HepG2 (cell line): ENCODE results near the gene CERS5. TPM values are rescaled to one million over a fixed set of nuclear protein-coding genes. Genes with fewer than 3 reads are reported as not detected.

ENCODE experiments used
- ADNP ChIP-seq: sonication (generic); formaldehyde crosslinking; IDR thresholded peaks from 2 replicates; pipeline ENCODE4 v1.4.0; 2020; ENCODE audit warnings: missing genetic modification reagents
- BHLHE40 ChIP-seq: IDR thresholded peaks from 2 replicates; pipeline ENCODE4 v1.6.1; 2011; ENCODE audit warnings: low read length, improper control_type of control experiment
- DPF2 ChIP-seq: sonication (generic); formaldehyde crosslinking; IDR thresholded peaks from 2 replicates; pipeline ENCODE4 v1.4.0; 2020; ENCODE audit warnings: mild to moderate bottlenecking, low read depth, missing genetic modification reagents, borderline replicate concordance
- JUN ChIP-seq: sonication (generic); formaldehyde crosslinking; IDR thresholded peaks from 2 replicates; pipeline ENCODE4 v1.4.0; 2020; ENCODE audit warnings: mild to moderate bottlenecking, missing genetic modification reagents
- KIAA2018 ChIP-seq: sonication (generic); formaldehyde crosslinking; IDR thresholded peaks from 2 replicates; pipeline ENCODE4 v1.5.0; 2020; ENCODE audit warnings: mild to moderate bottlenecking, missing genetic modification reagents, borderline replicate concordance
- KLF9 ChIP-seq: IDR thresholded peaks from 2 replicates; pipeline ENCODE4 v1.6.1; 2016; ENCODE audit warnings: low read depth
- NCOR1 ChIP-seq: fragments of 200-600 bp; sonication (generic); IDR thresholded peaks from 2 replicates; pipeline ENCODE4 v1.7.0; 2017; ENCODE audit warnings: antibody characterized with exemption, low read length, borderline replicate concordance
- NFYB ChIP-seq: sonication (generic); formaldehyde crosslinking; IDR thresholded peaks from 2 replicates; pipeline ENCODE4 v1.4.0; 2020; ENCODE audit warnings: missing genetic modification reagents
- NR0B2 ChIP-seq: sonication (generic); formaldehyde crosslinking; IDR thresholded peaks from 2 replicates; pipeline ENCODE4 v1.4.0; 2020; ENCODE audit warnings: mild to moderate bottlenecking, missing genetic modification reagents
- SAFB2 ChIP-seq: sonication (generic); formaldehyde crosslinking; IDR thresholded peaks from 2 replicates; pipeline ENCODE4 v1.5.1; 2020; ENCODE audit warnings: missing genetic modification reagents, low read depth, mild to moderate bottlenecking, borderline replicate concordance
- SCMH1 ChIP-seq: sonication (generic); formaldehyde crosslinking; IDR thresholded peaks from 2 replicates; pipeline ENCODE4 v1.9.0; 2021; ENCODE audit warnings: missing genetic modification reagents, mild to moderate bottlenecking, borderline replicate concordance
- SETDB1 ChIP-seq: sonication (generic); formaldehyde crosslinking; IDR thresholded peaks from 2 replicates; pipeline ENCODE4 v1.5.1; 2020; ENCODE audit warnings: missing genetic modification reagents, mild to moderate bottlenecking, borderline replicate concordance
- SP140L ChIP-seq: sonication (generic); formaldehyde crosslinking; IDR thresholded peaks from 2 replicates; pipeline ENCODE4 v1.4.0; 2020; ENCODE audit warnings: missing genetic modification reagents, borderline replicate concordance
- TSC22D2 ChIP-seq: sonication (generic); formaldehyde crosslinking; IDR thresholded peaks from 2 replicates; pipeline ENCODE4 v1.5.1; 2020; ENCODE audit warnings: missing genetic modification reagents, mild to moderate bottlenecking, borderline replicate concordance
- ZMYM3 ChIP-seq: sonication (generic); formaldehyde crosslinking; IDR thresholded peaks from 2 replicates; pipeline ENCODE4 v1.5.1; 2020; ENCODE audit warnings: mild to moderate bottlenecking, missing genetic modification reagents
- ZNF20 ChIP-seq: sonication (generic); formaldehyde crosslinking; IDR thresholded peaks from 2 replicates; pipeline ENCODE4 v1.4.0; 2020; ENCODE audit warnings: mild to moderate bottlenecking, moderate library complexity, missing genetic modification reagents
- ZNF414 ChIP-seq: sonication (generic); formaldehyde crosslinking; IDR thresholded peaks from 2 replicates; pipeline ENCODE4 v1.5.0; 2020; ENCODE audit warnings: missing genetic modification reagents
- ZNF556 ChIP-seq: sonication (generic); formaldehyde crosslinking; IDR thresholded peaks from 2 replicates; pipeline ENCODE4 v1.4.0; 2020; ENCODE audit warnings: mild to moderate bottlenecking, missing genetic modification reagents, borderline replicate concordance
- ZNF580 ChIP-seq: IDR thresholded peaks from 2 replicates; pipeline ENCODE4 v1.6.1; 2016; ENCODE audit warnings: low read depth, borderline replicate concordance
- ZNF703 ChIP-seq: sonication (generic); formaldehyde crosslinking; IDR thresholded peaks from 2 replicates; pipeline ENCODE4 v1.5.1; 2020; ENCODE audit warnings: missing genetic modification reagents, mild to moderate bottlenecking, moderate library complexity, borderline replicate concordance
- ZSCAN25 ChIP-seq: sonication (generic); formaldehyde crosslinking; IDR thresholded peaks from 2 replicates; pipeline ENCODE4 v1.8.0; 2022; ENCODE audit warnings: mild to moderate bottlenecking, missing genetic modification reagents
- polyA plus RNA-seq, 8 experiments: library from polyadenylated mRNA; depleted of rRNA in 3 of 8; stranded (reverse) in 7 of 8; unstranded in 1 of 8; fragments of >200 nt; fragmentation: Illumina TruSeq in 4 of 8; extraction: Trizol in 4 of 8; gene quantifications; 2 replicates each; pipeline versions ENCODE4 v1.2.1 to v1.2.3, GENCODE V29; 2011 to 2016; ENCODE audit warnings: low read depth in 4 of 8, missing spikeins in 1 of 8, mixed read lengths in 1 of 8; ENCODE audit not compliant: insufficient read depth in 1 of 8
- total RNA-seq, 5 experiments: library from RNA; depleted of rRNA; stranded (reverse); fragments of >200 nt; fragmentation: Illumina TruSeq; extraction: Trizol; gene quantifications; 2 replicates each; pipeline ENCODE4 v1.2.3, GENCODE V29; 2016; ENCODE audit warnings: low read depth in 1 of 5

The CERS5 gene
- total and polyA plus RNA-seq, 2 of the 13 experiments (the other 11 are each of a cell fraction or from before 2014, with no cell fraction given): 22.3 to 48.8 TPM

DNA sequence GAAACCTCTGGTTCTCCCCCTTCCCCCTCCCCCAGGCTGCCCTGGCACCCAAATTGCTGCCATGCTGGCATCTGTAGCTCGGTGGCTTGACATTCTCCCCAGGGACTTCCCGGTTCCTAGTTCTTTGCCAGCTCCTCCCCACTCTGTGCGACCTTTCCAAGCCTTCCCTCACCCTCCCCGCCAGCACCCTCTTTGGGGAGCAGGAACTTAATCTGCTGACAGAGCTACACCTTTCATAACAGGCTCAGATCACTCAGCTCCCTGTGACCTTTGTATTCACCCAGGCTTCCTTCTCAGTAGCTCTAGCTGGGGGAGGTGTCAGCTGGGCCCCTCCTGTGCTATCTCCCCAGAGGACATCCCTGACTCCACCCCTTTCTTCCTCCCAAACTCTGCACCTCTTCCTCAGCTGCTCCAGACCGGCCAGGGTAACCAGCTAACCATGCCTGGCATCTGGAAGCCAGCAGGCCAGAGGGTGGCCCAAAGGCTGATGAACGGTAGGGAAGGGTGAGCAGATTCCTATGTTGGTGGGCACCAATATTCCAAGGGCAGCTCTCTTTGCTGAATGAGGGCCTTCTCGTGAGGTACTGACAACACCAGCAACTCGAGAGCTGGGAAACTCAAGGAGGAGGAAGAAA is 56.9 kb downstream of the CERS5 start (continued):
- no peak; the same call in 1 of the 2 replicates for TF ChIP-seq ZSCAN25 (CRISPR knock-in tag)
- TF ChIP-seq NCOR1: peak; percentile 60
- TF ChIP-seq SETDB1 (CRISPR knock-in tag): no peak
- TF ChIP-seq NFYB (CRISPR knock-in tag): no peak
- no peak for TF ChIP-seq SAFB2
- peak; percentile 76; the same call in 1 of the 2 replicates for TF ChIP-seq NR0B2
- TF ChIP-seq KLF9 (CRISPR knock-in tag): no peak
- TF ChIP-seq SCMH1 (CRISPR knock-in tag): no peak
- no peak for TF ChIP-seq ADNP (CRISPR knock-in tag)
- no peak for TF ChIP-seq ZNF703 (CRISPR knock-in tag)
- TF ChIP-seq DPF2: no peak
- TF ChIP-seq ZMYM3 (CRISPR knock-in tag): peak; percentile 65; the same call in 1 of the 2 replicates
- TF ChIP-seq ZNF556 (CRISPR knock-in tag): no peak
- TF ChIP-seq ZNF20 (CRISPR knock-in tag): no peak
- no peak; the same call in 1 of the 2 replicates for TF ChIP-seq ZNF414
- TF ChIP-seq KIAA2018: no peak
- no peak for TF ChIP-seq SP140L (CRISPR knock-in tag)
- no peak for TF ChIP-seq BHLHE40
- TF ChIP-seq ZNF580: no peak
- TF ChIP-seq JUN (CRISPR knock-in tag): no peak
- no peak for TF ChIP-seq TSC22D2 (CRISPR knock-in tag)
